PC-9 (cell line): ENCODE results near the gene U2AF1.
"Not testable (repeated sequence)": the region's sequence is repeated elsewhere in the genome, so short reads cannot be mapped to it uniquely, and the experiment has no call there.

Source experiments
- CTCF ChIP-seq: fragments of 200-600 bp; sonication (generic); conservative IDR thresholded peaks from 2 replicates; pipeline ENCODE4 v1.6.1; 2017; ENCODE audit warnings: mixed run types, antibody characterized with exemption, mild to moderate bottlenecking, moderate library complexity
- EZH2 ChIP-seq: fragments of 200-600 bp; sonication (generic); IDR thresholded peaks from 2 replicates; pipeline ENCODE4 v1.8.0; 2017; ENCODE audit warnings: antibody characterized with exemption, low read depth

- TF ChIP-seq CTCF, EZH2: not testable (repeated sequence)
Measured at GRCh38 chr21:43091979-43092614, 15.3 kb downstream of the U2AF1 start.
